Measurements from ENCODE around the gene LMO1. TPM values are rescaled to one million over a fixed set of nuclear protein-coding genes. Genes with fewer than 3 reads are reported as not detected.

LMO1 gene
- total RNA-seq, 2 experiments from 2014 or later = not detected

DNA sequence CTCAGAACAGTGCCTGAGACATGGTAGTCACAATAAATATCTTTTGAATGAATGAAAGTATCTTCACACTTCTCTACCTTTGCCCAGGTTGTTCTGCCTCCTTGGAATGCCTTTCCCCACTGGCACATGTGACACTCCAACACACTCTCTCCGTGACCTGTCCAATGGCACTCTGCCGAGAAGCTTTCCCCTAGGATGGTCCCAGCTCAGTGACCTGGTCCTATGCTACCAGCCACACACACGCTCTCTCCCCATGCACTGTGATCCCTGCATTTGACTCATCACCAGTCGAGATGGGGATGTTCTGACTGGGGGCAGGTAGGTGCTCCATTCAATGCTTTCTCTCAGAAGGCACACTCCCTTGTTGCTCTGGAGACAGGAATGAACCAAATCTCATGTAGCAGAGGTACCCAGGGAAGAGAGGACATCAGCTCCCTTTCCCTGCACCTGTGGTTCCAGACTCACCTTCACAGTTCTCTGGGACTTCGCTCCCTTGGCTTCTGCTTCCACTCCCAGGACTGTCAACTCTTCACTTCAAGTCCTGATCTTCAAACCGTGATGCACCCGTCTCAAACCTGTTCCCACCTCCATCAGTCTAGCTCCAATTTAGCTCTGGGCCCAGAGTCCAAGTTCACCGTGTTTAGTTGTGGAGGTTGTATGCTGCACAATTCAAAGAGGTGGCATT, 30.7 kb upstream of the LMO1 start:
- DNase-seq = no peak
- H3K4me3 Mint-ChIP-seq = no peak overlapping the region
- no peaks in the 10 kb centered on the region for H3K4me1 Mint-ChIP-seq
- no peak overlapping the region for H3K27ac Mint-ChIP-seq
- H3K36me3 Mint-ChIP-seq (ENCODE audit: low read depth) = no peaks in the 10 kb centered on the region
- ChIA-PET POLR2A (no interaction called here), CTCF (no interaction called here)
- no peaks in the 10 kb centered on the region for H3K9me3 Mint-ChIP-seq
- H3K27me3 Mint-ChIP-seq = no peaks in the 10 kb centered on the region

DNA sequence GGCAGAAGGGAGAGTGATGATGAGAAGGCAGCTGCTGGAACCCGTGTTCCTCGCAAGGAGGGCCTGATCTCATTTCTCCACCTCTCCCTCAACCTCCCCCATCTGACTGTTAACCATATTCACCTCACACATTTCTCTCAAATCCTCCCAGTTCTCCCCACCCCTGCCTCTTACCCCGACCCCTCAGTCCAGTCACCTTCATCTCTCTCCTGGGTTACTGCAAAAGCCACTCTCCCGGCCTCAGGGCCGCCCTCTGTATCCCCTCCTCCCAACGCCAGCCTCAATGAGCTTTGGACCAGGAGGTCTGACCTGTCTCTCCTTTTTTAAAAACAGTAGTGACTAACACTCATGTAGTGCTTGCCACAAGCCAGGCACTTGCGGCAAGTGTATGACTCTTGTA, 29.5 kb upstream of the LMO1 start:
- ChIA-PET POLR2A (interaction anchor here (0.6 kb wide), 1 partner anchor 28 kb away, joined by 4 read pairs; no protein-coding TSS in a partner anchor), CTCF (no interaction called here)
- H3K27ac Mint-ChIP-seq = no peak overlapping the region

DNA sequence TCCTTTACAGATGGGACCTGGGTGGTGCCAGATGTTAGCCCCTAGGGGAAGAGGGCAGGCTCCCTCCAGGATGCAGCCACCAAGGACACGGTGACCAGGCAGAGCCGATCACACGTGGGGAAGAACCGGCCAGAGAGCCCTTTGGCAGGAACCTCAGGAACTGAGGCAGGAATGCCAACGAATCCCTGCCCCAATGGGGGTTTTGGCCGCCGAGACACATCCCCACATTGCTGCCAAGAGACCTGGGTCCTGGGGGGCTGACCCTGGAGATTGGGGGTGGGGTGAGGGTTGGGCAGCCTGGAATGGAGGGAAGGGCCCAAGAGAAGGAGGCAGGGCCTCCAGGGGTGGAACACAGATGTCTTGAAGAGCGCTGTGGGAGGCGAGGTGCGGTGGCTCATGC, 28.7 kb upstream of the LMO1 start:
- CTCF ChIA-PET = no interaction called here
- POLR2A ChIA-PET = no interaction called here

More for the DNA sequence above, 29.5 kb upstream of the LMO1 start:
- Mint-ChIP-seq H3K27me3 (no peaks in the 10 kb centered on the region), H3K9me3 (no peaks in the 10 kb centered on the region), H3K4me1 (no peaks in the 10 kb centered on the region), H3K4me3 (no peak overlapping the region), H3K36me3 (ENCODE audit: low read depth) (no peaks in the 10 kb centered on the region)
- no peak for DNase-seq

DNA sequence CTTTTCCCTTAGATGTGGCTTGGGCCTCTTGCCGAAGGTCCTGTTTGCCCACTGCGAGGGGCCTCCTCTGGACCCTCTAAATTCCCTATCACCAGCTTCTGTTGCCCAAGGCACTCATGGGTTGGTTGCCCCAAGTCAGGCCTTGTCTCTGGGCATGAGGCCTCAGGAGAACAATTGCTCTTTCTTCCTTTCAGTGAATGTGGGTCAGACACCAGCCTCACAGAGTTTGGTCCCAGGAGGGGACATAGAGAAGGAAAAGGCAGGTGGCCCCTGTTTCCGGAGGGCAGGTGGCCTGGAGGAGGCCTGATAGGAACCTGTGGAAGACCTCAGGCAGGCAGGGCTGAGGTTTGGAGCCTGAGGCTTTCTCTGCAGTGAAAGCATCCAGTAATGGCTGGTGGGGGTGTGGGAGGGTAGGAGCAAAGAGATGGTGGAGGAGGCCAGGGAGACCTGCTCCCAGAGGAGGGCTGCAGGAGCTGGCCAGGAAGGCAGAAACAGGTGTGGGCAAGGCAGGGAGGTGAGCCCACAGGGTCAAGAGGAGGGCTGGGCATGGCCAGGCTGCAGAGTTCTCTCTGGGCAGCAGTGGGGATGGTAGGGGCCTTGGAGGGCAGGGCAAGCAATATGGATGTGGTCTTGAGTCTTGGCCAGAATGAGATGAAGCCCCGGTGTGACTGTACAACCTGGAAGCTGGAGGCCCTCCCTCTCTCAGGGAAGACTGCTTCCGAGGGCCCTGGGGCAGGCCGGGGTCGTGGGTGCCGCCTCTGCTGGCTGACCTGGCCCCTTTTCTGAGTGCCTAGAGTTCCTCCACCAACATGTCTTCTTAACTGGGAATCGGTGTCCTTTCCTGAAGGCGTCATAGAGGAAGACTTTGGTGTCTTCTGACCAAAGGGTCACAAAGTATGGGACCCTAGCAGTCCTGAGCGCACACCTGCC, 28.0 kb upstream of the LMO1 start:
- POLR2A ChIA-PET = no interaction called here
- Mint-ChIP-seq H3K4me3 (no peak overlapping the region), H3K4me1 (no peaks in the 10 kb centered on the region), H3K9me3 (no peaks in the 10 kb centered on the region), H3K27me3 (no peaks in the 10 kb centered on the region), H3K27ac (no peak overlapping the region), H3K36me3 (ENCODE audit: low read depth) (no peaks in the 10 kb centered on the region)
- CTCF ChIA-PET = interaction anchor here (0.9 kb wide), 1 partner anchor 28 kb away, joined by 3 read pairs; the partner anchor contains the start of gene LMO1
- no peak for DNase-seq

More for the DNA sequence above, 28.7 kb upstream of the LMO1 start:
- H3K9me3 Mint-ChIP-seq = no peaks in the 10 kb centered on the region
- no peaks in the 10 kb centered on the region for H3K27me3 Mint-ChIP-seq
- H3K27ac Mint-ChIP-seq = no peak overlapping the region
- no peak for DNase-seq
- no peak overlapping the region for H3K4me3 Mint-ChIP-seq
- no peaks in the 10 kb centered on the region for H3K36me3 Mint-ChIP-seq (ENCODE audit: low read depth)
- no peaks in the 10 kb centered on the region for H3K4me1 Mint-ChIP-seq

DNA sequence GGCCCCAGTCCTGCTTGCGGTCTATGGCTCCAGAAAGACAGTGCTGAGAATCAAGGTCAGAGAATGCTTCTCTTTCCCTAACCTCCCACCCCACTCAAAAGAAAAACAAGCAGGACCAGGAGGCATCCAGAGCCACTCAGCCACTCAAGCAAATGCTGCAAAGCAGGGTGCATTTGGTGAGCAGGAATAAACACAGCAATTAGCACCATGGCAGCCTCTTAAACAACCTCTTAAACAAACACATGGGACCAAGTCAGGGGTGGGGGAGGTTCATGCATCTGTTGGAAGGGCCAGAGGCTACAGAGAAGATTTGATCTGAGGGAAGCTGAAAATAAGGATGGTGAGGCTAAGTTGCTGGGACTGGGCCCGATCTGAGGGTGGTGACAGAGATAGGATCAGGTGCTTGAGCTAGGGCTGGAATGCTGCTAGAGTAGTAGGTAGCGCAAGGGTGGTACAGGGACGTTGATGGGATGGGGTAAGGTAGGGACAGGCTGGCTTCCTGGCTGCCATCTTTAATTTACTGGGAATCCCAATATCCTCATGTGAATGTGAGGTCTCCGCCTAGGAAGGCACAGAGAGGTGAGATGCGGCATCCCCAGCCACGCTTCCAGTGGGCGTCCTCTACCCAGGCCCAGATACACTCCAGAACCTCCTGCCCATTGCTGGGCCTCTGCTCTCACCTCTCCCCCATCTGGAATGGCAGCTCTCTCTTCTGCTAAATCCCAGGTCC, 26.6 kb upstream of the LMO1 start:
- no peaks in the 10 kb centered on the region for H3K36me3 Mint-ChIP-seq (ENCODE audit: low read depth)
- no peaks in the 10 kb centered on the region for H3K27me3 Mint-ChIP-seq
- H3K9me3 Mint-ChIP-seq = no peaks in the 10 kb centered on the region
- no peaks in the 10 kb centered on the region for H3K4me1 Mint-ChIP-seq
- no peak overlapping the region for H3K4me3 Mint-ChIP-seq
- ChIA-PET POLR2A (no interaction called here), CTCF (interaction anchor here (0.9 kb wide), 1 partner anchor 27 kb away, joined by 3 read pairs; the partner anchor contains the start of gene LMO1)
- no peak for DNase-seq
- H3K27ac Mint-ChIP-seq = no peak overlapping the region

DNA sequence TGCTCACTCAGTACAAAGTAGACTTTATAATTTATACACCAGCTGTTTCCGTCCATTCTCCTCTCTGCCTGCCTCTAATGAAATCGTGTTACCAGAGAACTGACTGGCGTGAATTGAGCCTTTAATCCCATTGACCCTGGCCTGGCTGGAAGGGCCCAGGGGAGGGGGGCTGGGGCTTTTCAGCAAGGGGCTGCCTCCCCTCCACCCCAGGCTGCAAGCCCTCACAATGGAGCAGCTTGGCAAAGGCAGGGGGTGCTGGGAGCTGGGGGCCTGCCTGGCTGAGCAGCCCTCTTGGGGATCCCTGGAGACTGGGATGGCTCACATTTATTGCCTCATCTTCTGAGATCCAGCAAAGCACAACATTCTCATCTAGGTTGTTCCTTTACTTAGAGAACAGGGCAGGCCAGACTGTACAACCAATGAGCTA, 25.8 kb upstream of the LMO1 start:
- no peak for DNase-seq
- no peaks in the 10 kb centered on the region for H3K9me3 Mint-ChIP-seq
- H3K27me3 Mint-ChIP-seq = peaks cover 3% of the 10 kb centered on the region
- no peaks in the 10 kb centered on the region for H3K36me3 Mint-ChIP-seq (ENCODE audit: low read depth)
- POLR2A ChIA-PET = no interaction called here
- H3K4me1 Mint-ChIP-seq = no peaks in the 10 kb centered on the region
- H3K4me3 Mint-ChIP-seq = no peak overlapping the region
- CTCF ChIA-PET = interaction anchor here (1.6 kb wide), 1 partner anchor 26 kb away, joined by 3 read pairs; the partner anchor contains the start of gene LMO1
- H3K27ac Mint-ChIP-seq = no peak overlapping the region

DNA sequence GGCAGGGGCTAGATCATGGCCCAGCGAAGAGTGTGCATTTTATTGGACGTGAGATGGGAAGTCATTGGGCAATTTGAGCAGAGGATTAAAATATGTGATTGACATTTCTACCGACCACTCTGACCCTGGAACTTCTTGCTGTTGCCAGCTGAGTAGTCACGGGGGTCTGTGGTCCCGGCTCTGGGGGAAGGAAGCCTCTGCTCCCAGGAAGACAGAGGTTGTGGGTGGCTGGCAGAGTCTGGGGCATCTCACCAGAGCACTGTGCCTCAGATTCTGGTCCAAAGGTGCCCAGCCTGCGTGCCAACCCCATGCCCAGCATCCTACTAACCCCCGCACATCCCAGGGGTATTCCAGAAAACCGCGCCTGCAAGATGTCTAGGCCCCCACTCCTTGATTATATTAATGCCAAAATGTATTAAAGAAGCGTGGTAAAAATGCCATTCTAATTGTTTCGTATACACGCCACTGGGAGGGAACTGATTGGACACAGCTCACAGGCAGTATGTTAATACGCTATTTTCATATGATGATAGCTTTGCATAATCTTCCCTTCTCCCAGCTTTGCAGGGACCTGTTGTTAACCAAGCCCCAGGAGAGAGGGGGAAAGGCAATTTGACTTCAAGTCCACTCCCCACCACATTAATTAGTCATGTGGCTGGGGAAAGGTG, 25.3 kb upstream of the LMO1 start:
- no peak overlapping the region for H3K27ac Mint-ChIP-seq
- ChIA-PET POLR2A (no interaction called here), CTCF (interaction anchor here (1.6 kb wide), 1 partner anchor 25 kb away, joined by 3 read pairs; the partner anchor contains the start of gene LMO1)
- DNase-seq = no peak
- no peaks in the 10 kb centered on the region for H3K9me3 Mint-ChIP-seq
- H3K4me3 Mint-ChIP-seq = no peak overlapping the region
- peaks cover 7% of the 10 kb centered on the region for H3K27me3 Mint-ChIP-seq
- H3K36me3 Mint-ChIP-seq (ENCODE audit: low read depth) = no peaks in the 10 kb centered on the region
- H3K4me1 Mint-ChIP-seq = no peaks in the 10 kb centered on the region

DNA sequence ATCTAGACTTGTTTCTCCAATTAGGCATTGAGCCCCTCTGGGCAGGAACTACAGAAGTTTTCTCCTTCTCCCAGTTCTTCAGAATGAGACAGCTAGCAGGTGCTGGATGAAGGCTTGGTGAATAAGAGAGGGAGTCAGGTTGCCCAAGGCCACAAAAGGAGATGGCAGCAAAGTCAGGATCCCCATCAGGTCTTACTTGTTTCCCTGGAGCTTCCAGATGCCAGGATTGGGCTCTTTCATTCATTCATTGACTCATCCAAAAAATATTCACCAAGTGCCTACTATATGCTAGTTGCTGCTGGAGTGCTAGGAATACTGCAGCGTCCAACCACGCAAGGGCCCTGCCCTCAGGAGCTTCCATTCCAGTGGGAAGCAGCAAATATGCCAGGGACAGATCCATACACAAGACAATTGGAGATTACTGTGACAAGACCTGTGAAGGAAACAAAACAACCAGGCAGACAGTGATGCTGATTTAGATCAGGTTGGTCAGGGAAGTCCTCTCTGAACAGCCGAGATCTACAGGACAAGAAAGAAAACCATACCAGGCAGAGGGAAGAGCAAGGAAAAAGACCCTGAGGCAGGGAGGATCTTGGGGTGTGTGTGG, 24.6 kb upstream of the LMO1 start:
- H3K9me3 Mint-ChIP-seq = no peaks in the 10 kb centered on the region
- DNase-seq = no peak
- H3K36me3 Mint-ChIP-seq (ENCODE audit: low read depth) = no peaks in the 10 kb centered on the region
- H3K27me3 Mint-ChIP-seq = peaks cover 7% of the 10 kb centered on the region
- H3K27ac Mint-ChIP-seq = no peak overlapping the region
- ChIA-PET POLR2A (no interaction called here), CTCF (interaction anchor here (1.6 kb wide), 1 partner anchor 25 kb away, joined by 3 read pairs; the partner anchor contains the start of gene LMO1)
- no peaks in the 10 kb centered on the region for H3K4me1 Mint-ChIP-seq
- no peak overlapping the region for H3K4me3 Mint-ChIP-seq

DNA sequence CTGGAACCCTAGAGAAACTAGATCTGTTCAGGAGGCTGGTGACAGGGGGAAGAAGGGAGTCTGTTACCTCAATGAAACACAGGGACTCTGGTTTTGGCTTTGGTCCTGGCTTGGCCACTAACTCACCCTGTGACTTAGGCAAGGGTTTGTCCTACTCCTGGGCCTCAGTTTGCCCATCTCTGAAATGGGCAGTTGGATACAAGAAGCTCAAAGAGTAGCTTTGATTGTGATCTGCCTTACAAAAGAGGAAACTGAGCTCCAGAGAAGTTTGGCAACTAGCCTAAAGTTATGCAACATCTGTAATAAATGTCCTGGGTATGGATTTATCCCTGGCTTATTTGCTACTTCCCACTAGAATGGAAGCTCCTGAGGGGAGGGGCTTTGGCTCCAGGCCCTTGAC, 24.0 kb upstream of the LMO1 start:
- H3K9me3 Mint-ChIP-seq = no peaks in the 10 kb centered on the region
- peaks cover 7% of the 10 kb centered on the region for H3K27me3 Mint-ChIP-seq
- no peak overlapping the region for H3K4me3 Mint-ChIP-seq
- H3K36me3 Mint-ChIP-seq (ENCODE audit: low read depth) = no peaks in the 10 kb centered on the region
- no peaks in the 10 kb centered on the region for H3K4me1 Mint-ChIP-seq
- DNase-seq = no peak
- H3K27ac Mint-ChIP-seq = no peak overlapping the region
- CTCF ChIA-PET = interaction anchor here (1.6 kb wide), 1 partner anchor 24 kb away, joined by 3 read pairs; the partner anchor contains the start of gene LMO1
- POLR2A ChIA-PET = no interaction called here

DNA sequence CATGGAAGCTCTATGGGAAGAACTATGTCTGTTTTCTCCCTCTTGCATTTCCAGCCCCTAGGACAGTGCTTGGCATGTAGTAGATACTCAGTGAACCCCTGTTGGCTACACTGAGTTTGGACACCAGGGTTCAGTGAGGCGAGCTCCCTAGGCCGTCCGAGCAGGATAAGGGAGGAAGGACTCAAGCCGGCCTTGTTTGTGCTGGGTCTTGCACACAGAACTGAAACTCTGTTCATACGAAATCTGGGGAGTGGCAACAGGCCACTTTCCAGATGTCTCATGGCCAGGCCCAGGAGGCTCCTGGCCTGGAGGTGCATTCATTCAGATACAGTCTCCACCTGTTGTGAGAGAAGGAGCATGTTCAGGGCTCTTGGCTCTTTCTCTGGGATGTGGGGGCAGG, 23.6 kb upstream of the LMO1 start:
- Mint-ChIP-seq H3K27me3 (peaks cover 7% of the 10 kb centered on the region), H3K36me3 (ENCODE audit: low read depth) (no peaks in the 10 kb centered on the region), H3K4me1 (no peaks in the 10 kb centered on the region), H3K27ac (no peak overlapping the region), H3K4me3 (no peak overlapping the region), H3K9me3 (no peaks in the 10 kb centered on the region)
- DNase-seq = no peak
- POLR2A ChIA-PET = no interaction called here
- CTCF ChIA-PET = no interaction called here

DNA sequence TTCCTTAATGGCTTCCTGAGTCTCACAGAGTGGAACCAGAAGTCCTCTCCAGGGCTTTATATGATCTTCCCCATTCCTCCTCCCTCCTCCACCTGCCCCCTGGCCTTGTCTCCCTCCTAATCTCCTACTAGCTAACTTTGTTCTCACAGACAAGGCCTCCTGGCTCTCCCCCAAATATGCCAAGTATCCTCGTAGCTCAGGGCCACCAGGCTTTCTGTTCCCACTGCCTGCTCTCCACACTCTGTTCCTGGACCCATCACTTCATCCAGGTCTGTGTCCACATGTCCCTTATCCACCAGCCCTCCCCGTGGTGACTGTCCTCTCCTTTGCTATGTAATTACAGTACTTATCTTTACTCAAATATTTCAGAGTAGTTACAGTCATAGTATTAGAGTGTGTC, 23.2 kb upstream of the LMO1 start:
- no peak for DNase-seq
- Mint-ChIP-seq H3K36me3 (ENCODE audit: low read depth) (no peaks in the 10 kb centered on the region), H3K27ac (no peak overlapping the region), H3K27me3 (peaks cover 7% of the 10 kb centered on the region), H3K4me1 (no peaks in the 10 kb centered on the region), H3K4me3 (no peak overlapping the region), H3K9me3 (no peaks in the 10 kb centered on the region)
- POLR2A ChIA-PET = no interaction called here
- CTCF ChIA-PET = no interaction called here

DNA sequence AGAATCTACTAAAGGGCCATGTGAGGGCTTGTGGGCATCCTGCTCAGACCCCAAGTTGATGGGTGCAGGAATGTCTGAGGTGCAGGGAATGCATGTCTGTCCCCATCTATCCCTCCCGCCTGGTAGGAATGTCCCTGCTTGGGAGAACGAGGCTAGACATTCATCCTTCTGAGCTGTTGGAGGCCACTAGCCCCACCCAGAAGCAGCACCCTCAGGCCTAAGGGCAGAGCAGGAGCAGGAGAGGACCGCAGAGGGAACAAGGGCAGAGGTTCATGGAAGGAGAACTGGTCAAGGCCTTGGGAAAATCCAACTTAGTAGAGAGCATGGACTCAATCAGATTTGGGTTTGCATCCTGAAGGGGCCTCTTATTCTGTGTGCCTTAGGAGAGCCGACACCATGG, 22.1 kb upstream of the LMO1 start:
- no peaks in the 10 kb centered on the region for H3K36me3 Mint-ChIP-seq (ENCODE audit: low read depth)
- H3K27me3 Mint-ChIP-seq = peaks cover 7% of the 10 kb centered on the region
- H3K9me3 Mint-ChIP-seq = no peaks in the 10 kb centered on the region
- CTCF ChIA-PET = no interaction called here
- no peak overlapping the region for H3K27ac Mint-ChIP-seq
- H3K4me3 Mint-ChIP-seq = no peak overlapping the region
- POLR2A ChIA-PET = no interaction called here
- no peaks in the 10 kb centered on the region for H3K4me1 Mint-ChIP-seq
- DNase-seq = no peak

Measured in activated CD4-positive, alpha-beta T cell treated with anti-CD3 and anti-CD28 coated beads, Interleukin-2, amount 10 ng/mL, durations not matched to agents 7 days and 5 days (primary cell).